ENCODE measurements around the gene GLCCI1.

- TF ChIP-seq CTCF (optimal IDR thresholded peaks at IDR 0.05 in 1 of 3, IDR thresholded peaks at IDR 0.05 in 1 of 3, conservative IDR thresholded peaks at IDR 0.05 in 1 of 3; ENCODE audit: extremely low read depth in 1 of 3, insufficient read depth in 2 of 3, low read length in 3 of 3) (no peak), EZH2 (IDR thresholded peaks at IDR 0.05; ENCODE audit: low read length) (no peak)
Measured at GRCh38 chr7:7946486-7946885, 22.1 kb upstream of the GLCCI1 start.

Data from keratinocyte (primary cell).